ENCODE measurements around the gene STYX. TPM values are rescaled to one million over a fixed set of nuclear protein-coding genes. Genes with fewer than 3 reads are reported as not detected.

Gene STYX
- total RNA-seq, 3 donors from 2014 or later: 15.1 to 17.7 (median 16.0) TPM

DNA sequence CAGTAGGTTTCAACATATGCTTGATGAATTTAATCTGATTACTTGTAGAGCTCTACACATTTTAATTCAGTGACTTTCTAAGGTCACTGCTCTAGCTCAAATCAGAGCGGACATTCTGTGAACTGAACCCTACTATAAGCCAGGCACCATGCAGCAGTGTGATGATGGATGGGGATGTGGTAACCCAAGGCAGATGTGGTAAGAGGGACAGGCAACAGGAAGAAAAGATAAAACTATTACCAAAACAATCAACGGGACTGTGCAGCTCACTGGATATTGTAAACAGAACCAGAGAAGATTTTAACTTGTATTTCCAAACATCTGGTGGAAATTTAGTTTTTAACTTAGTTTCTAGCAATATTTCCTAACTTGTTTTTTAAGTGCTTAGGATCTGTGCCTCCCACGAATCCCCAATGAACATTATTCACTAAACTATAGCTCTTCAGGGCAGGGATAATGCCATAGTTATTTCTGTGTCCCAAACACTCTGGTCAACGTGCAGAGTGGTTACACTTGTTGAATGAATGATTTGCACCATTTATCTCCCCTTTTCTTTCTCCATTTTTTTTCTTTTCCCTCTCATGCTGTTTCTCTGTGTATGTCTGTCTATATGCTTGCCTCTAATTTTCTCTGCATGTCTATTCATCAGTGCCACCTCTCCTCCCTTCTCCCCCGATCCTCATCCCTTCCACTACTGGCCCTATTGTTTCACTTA lies 37.6 kb upstream of the STYX start:
- H3K4me1 ChIP-seq: peaks cover 0 to 9% of the 10 kb centered on the region in 2 donors
- H3K36me3 ChIP-seq: no peaks in the 10 kb centered on the region
- peak overlapping the region in 1 of 2 donors; percentile 4 for H3K27ac ChIP-seq
- H3K4me3 ChIP-seq: no peak overlapping the region
- no peaks in the 10 kb centered on the region for H3K9me3 ChIP-seq
- no peak for DNase-seq (ENCODE audit: low spot score in 2 of 2)
- no peaks in the 10 kb centered on the region for H3K27me3 ChIP-seq
- TF ChIP-seq POLR2A (IDR thresholded peaks at IDR 0.05) (no peak), POLR2AphosphoS5 (IDR thresholded peaks at IDR 0.05) (no peak)
- TF ChIP-seq, protein P1, sequence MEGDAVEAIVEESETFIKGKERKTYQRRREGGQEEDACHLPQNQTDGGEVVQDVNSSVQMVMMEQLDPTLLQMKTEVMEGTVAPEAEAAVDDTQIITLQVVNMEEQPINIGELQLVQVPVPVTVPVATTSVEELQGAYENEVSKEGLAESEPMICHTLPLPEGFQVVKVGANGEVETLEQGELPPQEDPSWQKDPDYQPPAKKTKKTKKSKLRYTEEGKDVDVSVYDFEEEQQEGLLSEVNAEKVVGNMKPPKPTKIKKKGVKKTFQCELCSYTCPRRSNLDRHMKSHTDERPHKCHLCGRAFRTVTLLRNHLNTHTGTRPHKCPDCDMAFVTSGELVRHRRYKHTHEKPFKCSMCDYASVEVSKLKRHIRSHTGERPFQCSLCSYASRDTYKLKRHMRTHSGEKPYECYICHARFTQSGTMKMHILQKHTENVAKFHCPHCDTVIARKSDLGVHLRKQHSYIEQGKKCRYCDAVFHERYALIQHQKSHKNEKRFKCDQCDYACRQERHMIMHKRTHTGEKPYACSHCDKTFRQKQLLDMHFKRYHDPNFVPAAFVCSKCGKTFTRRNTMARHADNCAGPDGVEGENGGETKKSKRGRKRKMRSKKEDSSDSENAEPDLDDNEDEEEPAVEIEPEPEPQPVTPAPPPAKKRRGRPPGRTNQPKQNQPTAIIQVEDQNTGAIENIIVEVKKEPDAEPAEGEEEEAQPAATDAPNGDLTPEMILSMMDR (IDR thresholded peaks at IDR 0.05): no peak
- intact Hi-C loops (cut with DNase I; ENCODE audit: low total_unique reads): no loop called here

DNA sequence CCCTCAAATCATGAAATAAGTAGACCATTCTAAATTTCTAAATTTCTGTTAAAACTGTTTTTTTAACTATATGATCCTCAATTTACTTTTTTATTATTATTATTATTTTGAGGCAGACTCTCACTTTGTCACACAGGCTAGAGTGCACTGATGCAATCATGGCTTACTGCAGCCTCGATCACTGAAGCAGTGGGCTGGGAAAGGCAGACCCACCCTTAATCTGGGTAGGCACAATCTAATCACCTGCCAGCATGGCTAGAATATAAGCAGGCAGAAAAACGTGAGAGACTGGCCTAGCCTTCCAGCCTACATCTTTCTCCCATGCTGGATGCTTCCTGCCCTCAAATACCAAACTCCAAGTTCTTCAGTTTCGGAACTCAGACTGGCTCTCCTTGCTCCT lies 36.9 kb upstream of the STYX start:
- no peaks in the 10 kb centered on the region for H3K36me3 ChIP-seq
- H3K4me3 ChIP-seq: no peak overlapping the region
- intact Hi-C loops (cut with DNase I; ENCODE audit: low total_unique reads): no loop called here

DNA sequence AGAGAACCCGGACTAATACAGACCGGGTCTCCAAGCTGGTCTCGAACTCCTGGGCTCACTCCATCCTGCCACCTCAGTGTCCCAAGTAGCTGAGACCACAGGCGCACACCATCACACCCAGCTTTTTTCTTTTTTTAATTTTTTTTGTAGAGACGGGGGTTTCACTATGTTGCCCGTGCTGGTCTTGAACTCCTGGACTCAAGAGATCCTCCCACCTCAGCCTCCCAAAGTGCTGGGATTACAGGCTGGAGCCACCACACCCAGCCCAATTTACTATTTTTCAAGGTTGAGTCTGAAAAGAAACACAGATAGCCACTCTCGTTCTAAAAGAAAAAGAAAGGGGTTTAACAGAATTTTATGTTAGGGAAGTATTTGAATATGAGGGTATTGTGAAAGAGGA lies 36.4 kb upstream of the STYX start:
- Histone ChIP-seq H3K4me3 (no peak overlapping the region), H3K9me3 (no peaks in the 10 kb centered on the region), H3K27me3 (no peaks in the 10 kb centered on the region), H3K27ac (no peak overlapping the region), H3K4me1 (peaks cover 0 to 9% of the 10 kb centered on the region in 2 donors), H3K36me3 (no peaks in the 10 kb centered on the region)
- no peak for DNase-seq (ENCODE audit: low spot score in 2 of 2)
- no peak for TF ChIP-seq POLR2A (IDR thresholded peaks at IDR 0.05)
- TF ChIP-seq, protein P1 (IDR thresholded peaks at IDR 0.05): no peak
- TF ChIP-seq POLR2AphosphoS5 (IDR thresholded peaks at IDR 0.05): no peak
- intact Hi-C loops (cut with DNase I; ENCODE audit: low total_unique reads): no loop called here

More for the DNA sequence above, 36.9 kb upstream of the STYX start:
- Histone ChIP-seq H3K4me1 (peaks cover 0 to 9% of the 10 kb centered on the region in 2 donors), H3K27ac (no peak overlapping the region), H3K27me3 (no peaks in the 10 kb centered on the region), H3K9me3 (no peaks in the 10 kb centered on the region)
- no peak for DNase-seq (ENCODE audit: low spot score in 2 of 2)
- TF ChIP-seq POLR2AphosphoS5 (IDR thresholded peaks at IDR 0.05): no peak
- TF ChIP-seq POLR2A (IDR thresholded peaks at IDR 0.05): no peak
- TF ChIP-seq, protein P1 (IDR thresholded peaks at IDR 0.05): no peak

DNA sequence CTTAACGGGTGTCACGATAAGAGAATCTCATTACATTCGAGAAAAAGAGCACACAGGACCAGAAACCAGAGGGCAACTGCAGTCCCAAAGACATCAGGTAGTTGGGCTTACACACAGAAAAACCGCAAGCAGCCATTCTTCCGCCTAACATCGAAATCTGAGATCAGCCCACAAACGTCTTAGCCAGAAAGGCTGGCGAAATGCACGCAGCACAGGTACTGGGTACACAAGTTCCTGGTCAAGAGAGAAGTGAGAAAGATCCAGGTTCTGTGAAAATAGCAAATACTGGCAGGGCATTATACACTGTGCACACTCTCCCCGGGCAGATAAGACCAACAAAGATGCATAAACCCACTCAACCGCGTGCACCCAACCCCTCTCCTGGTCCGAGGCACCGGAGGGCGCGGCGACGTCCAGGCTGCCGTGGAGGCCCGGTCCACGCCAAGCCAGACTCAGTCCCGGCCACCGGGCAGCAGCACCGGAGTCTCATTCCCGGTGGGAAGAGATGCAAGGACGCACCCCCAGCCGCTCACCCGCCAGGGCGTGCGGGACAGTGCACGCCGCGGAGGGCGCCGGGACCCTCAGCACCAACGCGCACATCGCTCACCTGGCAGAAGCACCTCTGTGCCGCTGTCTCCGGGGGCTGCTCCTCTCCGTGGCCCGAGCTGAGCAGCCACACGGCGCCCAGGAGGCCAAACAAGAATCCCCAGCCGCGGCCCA lies 35.0 kb upstream of the STYX start:
- Histone ChIP-seq H3K9me3 (no peaks in the 10 kb centered on the region), H3K27ac (peak overlapping the region; percentile 97 to 99), H3K27me3 (no peaks in the 10 kb centered on the region), H3K4me1 (peaks cover 0 to 9% of the 10 kb centered on the region in 2 donors), H3K36me3 (no peaks in the 10 kb centered on the region), H3K4me3 (peak overlapping the region; percentile 88 to 93 (median 90))
- peak in 1 of 3 donors; percentile 25 for TF ChIP-seq POLR2AphosphoS5 (IDR thresholded peaks at IDR 0.05)
- TF ChIP-seq POLR2A (IDR thresholded peaks at IDR 0.05): no peak
- intact Hi-C loops (cut with DNase I; ENCODE audit: low total_unique reads): no loop called here
- no peak for DNase-seq (ENCODE audit: low spot score in 2 of 2)

DNA sequence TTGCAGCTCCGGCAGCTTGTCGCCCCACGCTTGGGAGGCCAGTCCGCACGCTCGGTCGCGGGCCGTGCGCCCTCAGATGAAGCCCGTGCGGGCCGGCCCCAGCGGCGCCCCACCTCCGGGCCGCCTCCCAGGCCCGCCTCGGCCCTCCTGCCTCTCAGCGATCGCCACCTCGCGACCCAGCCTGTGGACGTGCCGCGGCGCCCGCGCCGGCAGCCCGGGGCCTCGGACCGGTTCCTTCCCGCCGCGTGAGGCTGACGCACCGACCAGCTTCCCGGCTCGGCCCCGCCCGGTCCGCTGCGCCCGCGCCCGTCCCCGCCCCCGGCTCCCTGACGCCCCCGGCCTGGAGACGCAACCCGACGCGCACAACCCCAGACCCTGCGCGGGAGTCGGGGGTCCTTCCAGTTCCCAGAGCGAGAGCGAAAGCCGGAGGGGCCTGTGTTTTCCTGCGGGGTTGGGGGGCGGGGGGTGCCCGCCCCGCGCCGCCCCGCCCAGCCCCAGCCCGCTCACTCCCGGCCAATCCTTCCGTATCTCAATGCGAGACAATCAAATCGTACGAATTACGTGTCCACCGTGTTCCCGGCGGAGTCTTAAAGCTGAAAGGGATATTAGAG lies 34.4 kb upstream of the STYX start, which contains the start of gene ERO1A:
Gene ERO1A (minus strand): TSS at position 78 of the 611 bp plus-strand sequence. CDS start 77 bp downstream, at position 1.
- Histone ChIP-seq H3K9me3 (no peaks in the 10 kb centered on the region), H3K4me3 (peak within 1 kb of the TSS; percentile 88 to 93 (median 90)), H3K36me3 (no peaks in the 10 kb centered on the region), H3K27me3 (no peaks in the 10 kb centered on the region), H3K4me1 (peaks cover 0 to 9% of the 10 kb centered on the region in 2 donors), H3K27ac (peak within 1 kb of the TSS; percentile 97 to 99)
- TF ChIP-seq POLR2AphosphoS5 (IDR thresholded peaks at IDR 0.05): peak; percentile 36 to 42 (median 38)
- TF ChIP-seq, protein P1 (IDR thresholded peaks at IDR 0.05): no peak
- peak; percentile 63 to 78 for DNase-seq (ENCODE audit: low spot score in 2 of 2)
- intact Hi-C loops (cut with DNase I; ENCODE audit: low total_unique reads): no loop called here
